Pulmonary artery endothelial cell (primary cell): ENCODE results near the gene KLHL3. TPM values are rescaled to one million over a fixed set of nuclear protein-coding genes. Genes with fewer than 3 reads are reported as not detected.
A peak's percentile ranks its signal among the peaks of the same experiment; 100 is the strongest.

Source experiments
- DNase-seq: peaks from one replicate; pipeline ENCODE4 v3.0.0-alpha.2; 2011; ENCODE audit warnings: low read depth, low spot score
- total RNA-seq: library from RNA; depleted of rRNA; stranded (reverse); fragments of >200 nt; gene quantifications from 2 replicates; pipeline ENCODE4 v1.2.3, GENCODE V29; 2014

KLHL3 gene
- total RNA-seq, 1 donor from 2014 or later: 20.0 TPM

DNA sequence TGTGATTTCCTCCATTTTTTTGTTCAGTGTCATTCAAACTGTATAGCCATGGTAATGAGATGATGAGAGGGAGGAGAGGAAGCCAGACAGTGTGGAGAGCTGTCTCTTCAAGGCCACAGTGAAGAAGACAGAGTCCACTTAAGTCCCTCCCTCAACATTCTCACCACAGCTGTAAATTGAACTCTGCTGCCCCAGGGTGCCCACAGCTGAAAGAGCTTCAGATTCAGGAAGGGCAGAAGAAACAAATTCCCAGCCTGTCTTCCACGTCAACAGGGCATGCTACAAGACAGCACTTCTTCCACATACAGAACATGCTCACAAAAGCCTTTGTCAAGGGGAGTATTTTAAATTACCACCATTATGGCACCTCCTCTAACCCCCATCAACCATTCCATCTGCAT is 100.4 kb downstream of the KLHL3 start:
- no peak for DNase-seq

DNA sequence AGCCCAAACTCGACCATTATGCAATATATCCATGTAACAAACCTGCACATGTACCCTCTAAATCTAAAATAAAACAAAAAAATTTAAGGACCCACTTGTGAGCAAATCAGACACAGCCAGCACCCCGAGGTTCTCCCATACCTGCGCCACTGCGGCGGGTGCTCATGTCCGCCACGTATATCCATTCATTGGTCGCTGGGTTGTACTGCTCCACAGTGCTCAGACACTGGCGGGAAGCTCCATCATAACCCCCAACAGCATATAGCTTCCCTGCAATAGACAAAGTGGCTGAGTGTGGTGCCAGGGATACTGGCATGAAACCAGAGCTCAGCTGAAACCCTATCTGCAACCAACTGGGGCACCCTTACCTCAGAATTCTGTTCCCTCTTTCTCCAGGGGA is 102.0 kb downstream of the KLHL3 start:
- no peak for DNase-seq

DNA sequence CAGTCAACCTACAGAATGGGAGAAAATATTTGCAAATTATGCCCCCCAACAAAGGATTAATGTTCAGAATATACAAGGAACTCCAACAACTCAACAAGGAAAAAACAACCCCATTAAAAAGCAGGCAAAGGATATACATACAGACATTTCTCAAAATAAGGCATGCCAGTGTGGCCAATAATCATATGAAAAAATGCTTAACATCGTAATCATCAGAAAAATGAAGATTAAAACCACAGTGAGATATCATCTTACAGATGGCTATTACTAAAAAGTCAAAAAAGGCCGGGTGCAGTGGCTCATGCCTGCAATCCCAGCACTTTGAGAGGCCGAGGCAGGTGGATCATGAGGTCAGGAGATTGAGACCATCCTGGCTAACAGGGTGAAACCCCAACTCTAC is 103.2 kb downstream of the KLHL3 start:
- no peak for DNase-seq

DNA sequence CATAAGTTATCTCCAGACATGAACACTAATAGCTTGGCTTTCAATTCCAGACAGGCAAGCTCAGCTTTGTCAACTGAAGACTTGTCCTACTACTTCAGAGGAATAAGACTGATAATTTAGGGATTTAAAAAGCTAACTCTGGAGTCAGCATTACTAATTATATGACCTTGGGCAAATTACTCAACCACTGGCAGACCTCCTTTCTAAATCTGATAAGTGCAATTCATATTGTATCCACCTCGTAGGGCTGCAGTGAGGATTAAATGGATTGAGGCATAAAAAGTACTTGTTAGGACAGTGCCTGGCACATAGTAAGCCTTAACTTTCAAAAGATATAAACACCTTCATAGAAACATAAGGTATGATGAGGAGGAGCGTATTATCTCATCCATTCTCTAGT is 104.4 kb downstream of the KLHL3 start:
- no peak for DNase-seq

DNA sequence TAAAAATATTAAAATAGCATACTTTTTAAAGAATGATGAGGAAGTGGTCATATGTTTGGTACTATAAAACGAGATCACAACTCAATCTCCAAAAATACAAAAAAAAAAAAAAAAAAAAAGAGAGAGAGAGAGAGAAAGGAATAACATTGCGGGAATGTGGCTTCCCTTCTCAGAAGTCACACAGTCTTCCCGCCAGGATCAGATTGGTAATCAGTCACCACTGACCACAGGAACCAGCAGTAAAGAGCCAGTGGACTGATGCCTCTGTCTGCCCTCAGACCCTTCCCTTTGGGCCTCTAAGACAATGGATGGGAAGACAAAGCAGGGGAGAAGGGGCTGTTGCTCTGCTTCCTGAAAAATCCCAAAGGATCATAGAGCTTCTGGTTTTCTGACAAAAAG is 104.9 kb downstream of the KLHL3 start:
- no peak for DNase-seq

DNA sequence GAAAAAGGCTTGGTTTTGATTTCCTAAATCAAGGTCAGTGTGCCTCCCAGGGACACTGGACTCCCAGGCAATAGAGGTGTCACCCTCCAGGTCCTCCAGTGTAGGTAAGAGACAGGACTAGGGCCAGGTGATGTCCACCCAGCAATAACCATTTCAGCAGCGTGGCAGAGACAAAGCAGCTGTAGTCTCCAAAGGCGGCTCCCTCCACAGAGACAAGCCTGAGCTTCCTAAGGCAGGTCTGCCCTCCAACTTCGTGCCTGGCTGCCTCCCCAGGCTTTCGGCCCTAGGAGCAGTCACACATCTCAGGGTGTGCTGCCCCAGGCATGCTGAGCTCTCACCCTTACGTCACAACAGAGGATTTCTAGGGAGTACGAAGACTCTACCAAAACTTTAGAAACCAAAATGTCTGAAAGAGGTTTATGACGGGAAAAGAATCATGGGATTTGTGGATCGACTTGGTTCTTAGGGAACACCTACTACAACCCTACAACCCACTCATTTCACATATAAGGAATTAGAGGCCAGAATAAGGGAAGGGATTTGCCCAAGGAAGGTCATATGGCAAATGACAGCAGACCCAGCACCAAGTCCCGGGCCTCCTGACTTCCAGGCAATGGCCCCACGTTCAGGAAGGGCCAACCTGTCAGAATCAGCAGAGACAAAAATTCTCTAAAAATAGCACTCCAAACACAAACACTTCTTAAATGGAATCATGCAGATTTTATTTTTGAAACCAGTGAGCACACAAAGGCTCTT is 105.5 kb downstream of the KLHL3 start:
- DNase-seq: no peak

DNA sequence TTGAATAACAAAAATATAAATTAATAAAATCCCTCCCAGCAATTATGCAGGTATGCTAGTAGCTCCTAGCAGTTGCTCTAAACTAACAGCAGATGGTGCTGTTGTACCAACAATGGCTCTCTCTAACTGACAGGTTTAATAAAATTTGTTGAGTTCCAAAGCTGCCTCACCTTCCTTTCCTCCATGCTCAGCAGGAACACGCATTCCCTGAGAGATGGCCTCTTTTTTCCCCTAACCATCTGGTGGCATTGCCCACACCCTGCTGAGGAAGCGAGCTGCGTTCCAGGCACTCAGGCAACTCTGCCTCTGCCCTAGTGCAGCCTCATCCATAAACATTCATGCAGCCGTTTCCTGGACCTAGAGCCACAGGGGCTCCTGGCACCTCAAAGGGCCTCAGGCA is 106.2 kb downstream of the KLHL3 start:
- peak; percentile 13 for DNase-seq

DNA sequence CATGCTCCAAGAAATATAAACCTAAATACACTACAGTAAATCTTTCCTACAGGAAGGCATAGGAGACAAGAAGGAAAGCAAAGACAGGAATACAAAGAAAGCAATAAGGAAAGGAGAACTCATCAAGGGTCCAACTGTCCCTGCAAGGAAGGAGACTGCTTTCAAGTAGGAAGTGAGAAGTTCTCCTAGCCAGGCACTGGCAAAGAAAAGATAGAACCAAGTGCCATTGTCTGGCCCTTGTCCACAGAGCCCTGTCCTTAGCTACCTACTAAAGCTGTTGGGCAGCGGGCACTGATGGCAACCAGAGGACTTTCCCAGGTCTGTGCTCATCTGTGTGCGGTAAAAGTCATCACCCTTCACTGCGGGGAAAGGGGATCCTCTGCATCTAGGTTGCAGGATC is 108.2 kb downstream of the KLHL3 start:
- DNase-seq: no peak

DNA sequence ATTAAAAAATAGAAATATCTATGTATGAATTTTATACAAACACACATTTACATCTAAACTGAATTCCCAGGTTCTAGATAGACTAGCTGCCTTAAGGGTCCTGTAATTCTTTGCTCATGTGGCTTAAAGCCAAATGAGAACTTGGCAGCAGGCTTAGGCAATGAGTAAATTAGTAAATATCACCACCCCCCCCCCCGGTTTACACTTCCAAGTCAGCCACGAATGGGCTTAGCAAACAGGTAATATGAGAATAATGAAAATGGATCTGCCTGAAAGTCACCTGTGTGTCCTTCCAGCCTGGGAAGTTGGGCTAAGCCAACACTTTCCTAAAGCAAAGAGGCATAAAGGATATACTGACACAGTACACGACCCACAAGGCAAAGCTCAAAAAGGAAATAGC is 108.6 kb downstream of the KLHL3 start:
- no peak for DNase-seq

DNA sequence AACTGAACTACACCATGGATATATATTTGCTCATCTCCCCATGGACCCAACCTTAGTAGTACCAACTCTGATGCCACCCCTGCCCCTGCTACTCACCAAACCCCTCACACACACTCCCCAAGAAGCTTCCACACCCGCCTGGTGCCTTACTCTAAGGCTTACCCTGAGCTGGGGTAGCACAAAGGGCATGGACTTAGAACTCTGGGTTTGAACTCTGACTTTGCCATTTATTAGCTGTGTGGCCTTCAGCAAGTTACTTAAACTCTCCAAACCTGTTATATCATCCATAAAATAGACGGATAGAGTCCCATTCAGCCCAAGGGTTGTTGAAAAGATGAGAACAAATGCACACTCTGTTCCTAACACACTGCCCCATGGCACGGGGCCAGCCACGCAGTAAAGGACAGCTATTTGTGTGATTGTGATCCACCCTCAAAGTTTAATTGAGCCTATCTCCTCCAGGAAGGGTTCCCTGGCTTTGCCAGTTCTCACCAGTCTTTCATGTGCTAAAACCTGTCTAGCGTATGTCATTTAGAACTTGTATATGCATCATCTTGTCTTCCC is 111.0 kb downstream of the KLHL3 start:
- no peak for DNase-seq

DNA sequence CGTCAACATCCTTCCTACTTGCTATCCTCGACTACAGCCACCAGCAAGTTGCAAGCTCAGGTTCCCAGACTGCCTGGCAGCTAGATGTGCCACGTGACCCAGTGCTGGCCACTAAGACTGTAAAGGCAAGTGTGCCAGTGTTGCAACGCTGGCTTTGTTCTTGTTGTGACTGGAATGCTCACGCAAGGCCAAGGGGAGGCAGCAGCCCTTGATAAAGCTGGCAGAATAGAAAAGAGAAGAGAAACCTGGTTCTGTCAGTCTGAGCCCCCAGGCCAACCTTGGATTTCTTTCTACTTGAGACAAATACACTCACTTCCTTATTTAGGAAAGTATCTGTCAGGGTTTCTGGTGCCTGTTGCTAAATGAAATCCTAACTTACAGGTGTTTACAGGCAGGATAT is 113.0 kb downstream of the KLHL3 start:
- DNase-seq: no peak

DNA sequence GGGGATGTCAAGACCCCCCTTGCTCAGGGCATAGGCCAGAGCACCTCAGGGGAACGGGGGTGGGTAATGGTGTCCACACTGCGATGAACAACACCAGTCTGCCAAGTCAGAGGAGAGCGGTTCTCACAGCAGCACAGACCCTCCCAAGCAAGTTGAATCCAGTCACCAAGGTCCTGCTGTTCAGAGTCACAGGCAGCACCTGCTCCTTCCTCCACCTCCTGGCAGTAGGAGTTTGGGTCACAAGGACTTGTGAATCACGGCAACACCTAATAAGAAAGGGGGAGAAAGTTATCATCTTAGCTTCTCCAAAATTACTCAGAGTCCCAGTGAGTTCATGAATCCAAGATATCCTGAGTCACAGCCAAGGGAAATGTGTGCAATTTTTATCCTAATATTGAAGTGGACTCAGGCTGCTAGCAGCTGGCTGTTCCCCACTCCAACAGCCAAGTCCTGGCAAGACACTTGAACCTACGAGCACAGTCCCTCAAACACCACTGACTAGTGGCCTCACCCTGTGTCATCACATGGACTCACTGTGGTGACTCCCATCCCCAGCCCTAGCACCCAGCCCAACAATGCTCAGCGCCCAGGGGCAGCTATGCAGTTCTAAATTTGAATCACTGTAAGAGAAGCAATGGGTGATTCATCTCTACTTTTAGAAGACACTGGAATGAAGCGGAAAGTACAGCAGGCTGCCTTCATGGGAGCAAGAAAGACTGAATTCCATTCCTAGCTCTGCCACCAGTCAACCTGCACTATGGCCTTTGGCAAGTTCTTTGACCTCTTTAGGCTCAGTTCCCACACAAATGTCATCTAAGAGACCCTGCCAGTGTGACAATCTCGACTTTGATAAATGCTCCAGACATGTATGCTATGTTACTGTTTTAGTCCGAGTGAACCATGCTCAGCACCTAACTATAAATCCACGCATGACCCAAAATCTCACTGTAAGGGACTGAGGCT is 113.7 kb downstream of the KLHL3 start:
- no peak for DNase-seq

DNA sequence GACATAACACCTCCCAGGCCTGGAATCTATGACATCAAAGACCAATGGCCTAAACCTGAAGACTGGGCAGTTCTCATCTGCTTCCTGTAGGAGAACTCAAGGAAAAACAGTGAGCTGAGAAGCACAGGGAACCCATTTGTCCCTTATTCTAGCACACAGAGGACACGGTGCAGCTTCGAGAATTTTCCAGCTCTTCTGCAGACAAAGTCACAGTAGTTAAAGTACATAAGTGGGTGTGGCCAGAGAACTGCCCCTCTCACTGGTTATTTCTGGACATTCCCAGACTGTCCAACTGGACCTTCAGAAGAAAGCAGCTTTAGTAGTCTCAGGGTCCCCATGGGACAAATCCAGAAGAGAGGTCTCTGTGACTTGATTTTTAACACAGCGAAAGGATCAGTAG is 114.6 kb downstream of the KLHL3 start:
- DNase-seq: no peak

DNA sequence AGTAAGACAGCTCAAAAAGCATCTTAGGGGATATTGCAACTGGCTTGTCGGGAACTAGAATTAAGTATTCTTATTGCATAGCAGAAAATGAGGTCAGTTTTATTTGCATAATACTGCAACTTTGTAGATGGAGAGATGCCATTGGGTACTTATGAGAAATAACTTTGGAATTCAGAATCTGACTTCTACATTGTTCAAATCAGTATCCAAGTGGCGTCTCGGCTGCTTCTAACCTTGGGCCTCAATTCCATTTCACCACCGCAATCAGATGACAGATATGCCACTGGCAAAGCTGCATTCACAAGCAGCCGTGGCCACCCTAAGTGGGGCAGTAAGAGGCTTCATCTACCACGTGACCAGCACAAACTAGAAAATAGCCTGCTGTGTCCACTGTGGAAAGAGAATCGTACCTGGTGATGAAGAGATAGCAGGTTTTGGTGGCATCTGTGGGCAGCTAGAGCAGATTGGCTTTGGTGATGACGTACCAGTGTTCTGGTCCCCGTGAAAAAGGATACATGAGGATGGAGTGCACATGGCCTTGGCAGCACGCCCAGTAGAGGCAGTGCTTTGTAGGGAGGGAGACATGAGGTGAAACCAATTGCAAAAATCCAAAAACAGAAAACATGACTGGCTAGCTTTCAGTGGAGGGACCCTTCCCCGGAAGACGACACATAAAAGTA is 116.6 kb downstream of the KLHL3 start:
- no peak for DNase-seq

DNA sequence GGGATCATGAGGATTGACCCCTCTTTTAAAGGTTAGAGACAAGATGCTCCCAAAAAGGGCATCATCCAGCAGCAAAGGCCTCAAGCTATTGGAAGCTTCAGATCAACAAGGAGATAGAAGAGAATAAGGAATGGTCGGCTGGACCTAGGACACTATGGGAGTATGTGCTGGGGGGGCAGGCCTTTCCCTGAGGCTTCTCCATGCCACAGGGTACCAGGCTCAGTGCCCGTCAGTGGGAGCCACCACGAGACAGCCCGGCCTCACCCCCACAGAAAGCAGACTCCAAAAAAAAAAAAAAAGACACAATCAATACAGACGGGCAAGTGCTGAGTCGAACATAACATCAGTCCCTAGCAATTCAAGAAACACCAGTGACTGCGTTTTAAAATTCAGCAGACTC is 117.4 kb downstream of the KLHL3 start:
- DNase-seq: no peak

DNA sequence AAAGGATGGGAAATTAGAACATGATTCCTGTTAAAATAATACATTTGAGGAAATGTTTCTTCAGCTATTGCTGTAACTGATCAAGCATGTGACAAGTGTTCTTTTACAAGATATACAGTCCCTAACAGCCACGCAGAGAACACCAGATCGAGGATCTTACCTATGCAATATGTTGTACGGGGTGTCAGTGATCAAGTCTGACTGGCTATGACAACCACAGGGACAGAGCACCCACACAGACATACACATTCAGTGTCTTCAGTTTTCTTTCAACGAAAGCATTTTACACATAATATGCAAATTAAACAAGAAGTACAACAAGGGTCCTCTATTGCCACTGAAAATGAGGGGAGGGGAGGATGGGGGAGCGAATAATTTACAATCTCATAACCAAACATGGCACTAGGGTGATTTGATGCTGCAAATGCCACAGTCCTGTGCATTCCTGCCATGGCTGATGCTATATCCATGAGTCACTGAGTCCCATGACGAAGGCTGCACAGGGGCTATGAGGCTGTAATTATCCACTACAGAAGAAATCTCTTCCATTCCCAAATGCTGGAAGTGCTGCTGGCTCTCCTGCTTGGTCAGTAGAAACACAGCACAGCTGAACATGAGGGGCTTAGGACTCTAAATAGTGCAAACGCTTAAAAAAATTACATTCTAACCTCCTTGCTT is 118.2 kb downstream of the KLHL3 start:
- no peak for DNase-seq

DNA sequence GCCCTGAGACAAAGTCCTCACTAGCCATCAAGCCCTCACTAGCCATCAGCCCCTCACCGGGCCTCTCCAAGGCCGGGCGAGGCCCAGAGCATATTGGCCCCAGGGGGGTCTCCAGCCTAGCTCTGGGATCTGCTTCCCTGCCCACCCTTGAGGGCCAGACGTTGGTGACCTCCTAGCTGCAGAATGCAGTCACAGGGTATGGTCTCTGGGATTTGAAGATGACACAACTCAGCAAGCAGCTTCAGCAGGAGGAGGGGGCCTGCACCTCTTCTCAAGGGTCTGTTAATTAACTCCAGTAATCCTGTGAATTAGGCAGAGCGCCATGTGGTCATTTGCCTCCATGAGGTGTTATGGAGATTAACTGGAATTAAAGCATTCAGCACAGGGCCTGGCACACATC is 119.8 kb downstream of the KLHL3 start:
- no peak for DNase-seq

DNA sequence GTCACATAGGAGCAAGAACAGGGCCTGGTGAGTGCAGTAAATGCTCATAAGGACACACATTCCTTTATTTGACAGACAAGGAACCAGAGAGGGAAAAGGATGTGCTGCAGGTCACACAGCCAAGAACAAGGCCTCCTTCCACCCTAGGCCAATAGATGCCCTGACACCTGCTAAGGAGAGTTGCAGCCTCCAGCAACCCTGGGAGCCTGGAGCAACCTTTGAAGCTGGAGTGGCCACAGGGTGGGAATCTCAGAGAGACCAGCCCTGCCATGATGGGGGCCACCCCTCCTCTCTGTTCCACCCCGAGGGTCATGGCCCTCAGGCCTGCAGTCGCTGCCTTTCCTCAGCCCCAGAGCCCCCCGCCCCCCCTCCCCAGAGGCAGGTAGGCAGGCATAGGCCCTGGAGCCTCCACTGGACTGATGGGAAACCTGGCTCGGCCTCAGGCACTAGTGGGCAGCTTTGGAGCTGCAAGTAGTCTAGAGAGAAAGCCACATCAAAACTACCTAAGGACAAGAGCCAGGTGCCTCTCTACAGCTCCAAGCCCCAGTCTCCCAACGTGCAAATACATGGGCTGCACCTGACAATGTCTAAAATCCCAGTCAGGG is 120.6 kb downstream of the KLHL3 start:
- no peak for DNase-seq

DNA sequence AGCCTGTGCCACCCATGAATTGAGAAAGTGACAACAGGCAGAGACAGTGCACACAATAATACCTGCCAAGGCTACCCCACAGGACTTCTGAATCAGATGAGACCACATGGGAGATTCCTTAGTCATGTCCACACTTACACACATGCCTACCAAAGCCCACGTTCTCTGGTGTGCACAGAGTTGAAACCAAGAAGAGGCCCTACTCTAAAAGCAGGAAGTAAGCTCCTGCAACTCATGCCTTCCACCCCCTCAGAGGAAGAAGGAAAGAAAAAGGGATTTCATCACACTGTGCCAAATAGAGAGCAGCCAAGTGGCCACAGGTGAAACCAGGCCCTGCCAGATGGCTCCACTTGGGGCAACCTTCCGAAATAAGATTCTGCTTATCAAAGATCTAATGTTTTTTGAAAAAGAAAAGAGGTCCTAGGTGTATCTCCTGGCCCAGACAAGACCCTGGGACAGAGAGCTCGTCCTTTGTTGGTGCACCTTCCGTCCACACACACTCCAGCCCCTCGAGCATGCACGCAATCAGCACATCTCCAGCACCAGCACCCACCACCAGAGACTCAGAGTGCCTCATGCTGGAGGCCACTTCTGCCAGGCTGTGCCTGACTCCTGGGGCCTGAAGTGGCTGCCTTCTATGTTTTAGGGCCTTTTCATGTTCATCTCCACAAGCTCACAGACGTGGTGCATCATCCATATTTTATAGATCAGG is 122.2 kb downstream of the KLHL3 start:
- DNase-seq: no peak

DNA sequence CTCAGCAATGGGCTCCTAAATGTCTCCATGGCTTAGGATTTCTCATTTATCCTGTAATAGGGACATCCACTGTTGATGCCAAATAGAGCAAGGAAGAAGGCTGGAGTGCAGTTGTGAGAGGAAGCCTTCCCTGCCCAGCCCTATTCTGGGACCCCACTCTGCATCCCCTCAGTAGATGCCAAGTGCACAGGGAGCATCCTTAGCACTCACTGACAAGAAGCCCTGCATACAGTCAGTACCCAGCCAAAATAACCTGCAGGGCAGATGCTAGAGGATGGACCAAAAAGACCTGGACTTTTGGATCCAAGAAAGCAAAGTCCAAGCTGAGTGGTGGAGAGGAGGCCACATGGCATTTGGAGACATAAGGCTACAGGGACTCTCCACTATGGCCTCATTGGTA is 123.3 kb downstream of the KLHL3 start:
- DNase-seq: no peak
